Globus pallidus (tissue), 1 donor: Measurements from ENCODE around the gene MAMDC4.

Source experiments
- DNase-seq: peaks from one replicate; pipeline ENCODE4 v3.0.0-alpha.2; 2015; ENCODE audit warnings: low spot score

MAMDC4 gene

DNA sequence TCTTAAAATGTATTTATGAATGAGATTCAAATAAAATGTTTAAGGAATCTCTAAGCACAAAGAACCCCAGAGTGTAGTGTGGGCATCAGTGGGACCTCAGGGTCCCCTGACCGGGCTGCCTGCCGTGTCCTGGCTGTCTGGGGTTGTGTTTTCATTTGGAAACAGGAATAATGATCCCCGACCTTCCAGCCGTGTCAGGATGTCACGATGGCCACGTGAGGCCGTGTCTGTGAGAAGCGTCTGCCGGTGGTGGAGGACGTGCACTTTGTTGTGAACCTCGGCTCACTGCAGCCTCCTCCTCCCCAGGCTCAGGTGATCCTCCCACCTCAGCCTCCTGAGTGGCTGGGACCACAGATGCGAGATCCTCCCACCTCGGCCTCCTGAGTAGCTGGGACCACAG is 38.5 kb downstream of the MAMDC4 start:
- no peak for DNase-seq

GRCh38 chr9:136896027-136896426 is 43.9 kb downstream of the MAMDC4 start:
- no peak for DNase-seq

- no peak for DNase-seq
Observed at GRCh38 chr9:136898483-136899100, 46.4 kb downstream of the MAMDC4 start.

- no peak for DNase-seq
Observed at GRCh38 chr9:136899196-136899595, 47.0 kb downstream of the MAMDC4 start.

GRCh38 chr9:136900556-136900955 is 48.4 kb downstream of the MAMDC4 start:
- DNase-seq = no peak

GRCh38 chr9:136900988-136901515 is 48.9 kb downstream of the MAMDC4 start:
- no peak for DNase-seq

- DNase-seq = no peak
Observed at GRCh38 chr9:136901516-136902258, 49.5 kb downstream of the MAMDC4 start.

GRCh38 chr9:136902259-136902821 is 50.2 kb downstream of the MAMDC4 start:
- DNase-seq = no peak

DNA sequence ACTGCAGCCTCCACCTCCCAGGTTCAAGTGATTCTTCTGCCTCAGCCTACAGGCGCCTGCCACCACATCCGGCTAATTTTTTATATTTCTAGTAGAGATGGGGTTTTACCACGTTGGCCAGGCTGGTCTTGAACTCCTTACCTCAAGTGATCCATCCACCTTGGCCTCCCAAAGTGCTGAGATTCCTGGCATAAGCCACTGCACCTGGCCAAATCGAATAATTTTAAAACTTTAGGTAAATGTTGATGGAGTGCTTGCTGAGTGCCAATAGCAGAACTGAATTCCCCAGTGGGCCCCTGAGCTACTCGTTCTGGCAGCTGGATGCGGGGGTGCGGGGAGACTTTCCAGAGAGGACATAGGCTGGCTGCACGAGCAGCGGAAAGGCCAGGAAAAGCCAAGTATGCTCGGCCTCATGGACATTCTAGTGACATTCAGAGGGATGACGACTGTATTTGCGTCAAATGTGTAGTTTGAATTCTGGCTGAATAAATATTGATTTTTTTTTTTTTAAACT is 51.0 kb downstream of the MAMDC4 start:
- no peak for DNase-seq

DNA sequence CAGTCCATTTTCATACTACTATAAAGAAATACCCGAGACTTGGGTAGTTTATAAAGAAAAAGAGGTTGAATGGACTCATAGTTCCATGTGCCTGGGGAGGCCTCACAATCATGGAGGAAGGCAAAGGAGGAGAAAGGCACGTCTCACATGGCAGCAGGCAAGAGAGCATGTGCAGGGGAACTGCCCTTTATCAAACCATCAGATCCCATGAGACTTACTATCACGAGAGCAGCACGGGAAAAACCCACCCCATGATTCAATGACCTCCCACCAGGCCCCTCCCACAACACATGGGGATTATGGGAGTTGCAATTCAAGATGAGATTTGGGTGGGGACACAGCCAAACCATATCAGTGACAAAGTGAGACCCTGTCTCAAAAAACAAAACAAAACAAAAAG is 54.1 kb downstream of the MAMDC4 start:
- DNase-seq = no peak

GRCh38 chr9:136907011-136907914 is 55.1 kb downstream of the MAMDC4 start:
- DNase-seq = no peak
